CD4-positive, alpha-beta T cell (primary cell): ENCODE measurements around the gene BRINP3. TPM values are rescaled to one million over a fixed set of nuclear protein-coding genes. Genes with fewer than 3 reads are reported as not detected.

Source experiments
- ATAC-seq: fragments of 200-7000 bp; cut with Tn5 transposase; one replicate; pipeline ENCODE4 v1.10.0; 2022; ENCODE audit warnings: mild to moderate bottlenecking; ENCODE audit not compliant: poor library complexity
- CTCF ChIA-PET: fragments of 350-600 bp; sonication (Branson Sonifier 250); formaldehyde crosslinking; loops from one replicate; lab custom pipeline; 2021; ENCODE audit warnings: antibody characterized with exemption, inconsistent platforms; lab: Charles Lee
- POLR2A ChIA-PET: fragments of 350-600 bp; sonication (Branson Sonifier 250); formaldehyde crosslinking; loops from one replicate; lab custom pipeline; 2021; ENCODE audit warnings: antibody characterized with exemption, inconsistent platforms; lab: Charles Lee
- DNase-seq, 14 experiments: peaks; one replicate each; pipeline ENCODE4 v3.0.0-alpha.2; 2013 to 2020; ENCODE audit warnings: mixed read lengths in 2 of 14
- H3K27ac ChIP-seq, 2 donors: one replicate each; pipeline versions ENCODE4 v1.5.1 to v1.7.0; 2013; ENCODE audit warnings: low read length in 2 of 2, low read depth in 1 of 2, mild to moderate bottlenecking in 1 of 2
- H3K27me3 ChIP-seq, 2 experiments: 1 replicate in 1 of 2; 2 replicates in 1 of 2; pipeline versions ENCODE4 v1.6.1 to v1.7.0; 2013; ENCODE audit warnings: low read length in 2 of 2, control low read depth in 1 of 2, mild to moderate bottlenecking in 1 of 2, moderate library complexity in 1 of 2; ENCODE audit not compliant: insufficient read depth in 2 of 2, control insufficient read depth in 1 of 2
- H3K36me3 ChIP-seq: one replicate; pipeline ENCODE4 v1.6.1; 2013; ENCODE audit warnings: low read length, control low read depth; ENCODE audit not compliant: insufficient read depth
- H3K4me1 ChIP-seq: one replicate; pipeline ENCODE4 v1.6.1; 2013; ENCODE audit warnings: low read length, control low read depth; ENCODE audit not compliant: insufficient read depth
- H3K4me3 ChIP-seq: one replicate; pipeline ENCODE4 v1.5.1; 2013; ENCODE audit warnings: mild to moderate bottlenecking, low read length, moderate library complexity
- H3K9me3 ChIP-seq, 2 experiments: 1 replicate in 1 of 2; 2 replicates in 1 of 2; pipeline versions ENCODE4 v1.6.1 to v1.7.0; 2013; ENCODE audit warnings: low read length in 2 of 2, mild to moderate bottlenecking in 2 of 2, control low read depth in 1 of 2, moderate library complexity in 1 of 2; ENCODE audit not compliant: control insufficient read depth in 1 of 2, insufficient read depth in 1 of 2
- H3K27ac Mint-ChIP-seq: one replicate; pipeline ENCODE4 v1.8.0; 2020; ENCODE audit warnings: mixed read lengths
- H3K27me3 Mint-ChIP-seq: one replicate; pipeline ENCODE4 v1.8.0; 2021; ENCODE audit warnings: mixed read lengths
- H3K36me3 Mint-ChIP-seq: one replicate; pipeline ENCODE4 v1.8.0; 2021; ENCODE audit warnings: low read depth, mixed read lengths
- H3K4me1 Mint-ChIP-seq: one replicate; pipeline ENCODE4 v1.8.0; 2021; ENCODE audit warnings: low read depth, mixed read lengths
- H3K4me3 Mint-ChIP-seq: one replicate; pipeline ENCODE4 v1.8.0; 2020; ENCODE audit warnings: mild to moderate bottlenecking, mixed read lengths
- H3K9me3 Mint-ChIP-seq: one replicate; pipeline ENCODE4 v1.8.0; 2020; ENCODE audit warnings: mixed read lengths
- intact Hi-C, 2 experiments: fragments of 100-400 bp; cut with DNase I in 1 of 2; cut with micrococcal nuclease in 1 of 2; formaldehyde crosslinking; loops; one replicate each; pipeline versions ENCODE4 v1.15.1 to v1.9.0; 2023 to 2025; cut with DNase I, micrococcal nuclease
- total RNA-seq, 174 experiments: library from RNA in 2 of 174; stranded (reverse) in 2 of 174; gene quantifications; one replicate each; pipeline ENCODE4 v1.2.3 and lab custom pipeline; 2021 to 2026
- TF ChIP-seq, protein P1 (sequence below): fragments of 200-600 bp; IDR thresholded peaks from one replicate; pipeline ENCODE4 v1.8.0; 2022; ENCODE audit warnings: antibody characterized with exemption, mild to moderate bottlenecking

BRINP3 gene
- total RNA-seq, 2 experiments from 2014 or later: not detected

GRCh38 chr1:190439447-190439846, 38.2 kb downstream of the BRINP3 start:
- no peak for DNase-seq
- H3K4me3 Mint-ChIP-seq: no peak overlapping the region
- Histone ChIP-seq H3K27ac (no peak overlapping the region), H3K4me3 (no peak overlapping the region), H3K4me1 (no peaks in the 10 kb centered on the region), H3K27me3 (no peaks in the 10 kb centered on the region), H3K9me3 (peaks cover 0 to 8% of the 10 kb centered on the region in 2 experiments), H3K36me3 (no peaks in the 10 kb centered on the region)
- ChIA-PET CTCF (interaction anchor here (1.0 kb wide), 1 partner anchor 10 kb away, joined by 3 read pairs; no protein-coding TSS in a partner anchor), POLR2A (no interaction called here)
- no peaks in the 10 kb centered on the region for H3K4me1 Mint-ChIP-seq
- no peak overlapping the region for H3K27ac Mint-ChIP-seq
- H3K36me3 Mint-ChIP-seq: no peaks in the 10 kb centered on the region
- TF ChIP-seq, protein P1, sequence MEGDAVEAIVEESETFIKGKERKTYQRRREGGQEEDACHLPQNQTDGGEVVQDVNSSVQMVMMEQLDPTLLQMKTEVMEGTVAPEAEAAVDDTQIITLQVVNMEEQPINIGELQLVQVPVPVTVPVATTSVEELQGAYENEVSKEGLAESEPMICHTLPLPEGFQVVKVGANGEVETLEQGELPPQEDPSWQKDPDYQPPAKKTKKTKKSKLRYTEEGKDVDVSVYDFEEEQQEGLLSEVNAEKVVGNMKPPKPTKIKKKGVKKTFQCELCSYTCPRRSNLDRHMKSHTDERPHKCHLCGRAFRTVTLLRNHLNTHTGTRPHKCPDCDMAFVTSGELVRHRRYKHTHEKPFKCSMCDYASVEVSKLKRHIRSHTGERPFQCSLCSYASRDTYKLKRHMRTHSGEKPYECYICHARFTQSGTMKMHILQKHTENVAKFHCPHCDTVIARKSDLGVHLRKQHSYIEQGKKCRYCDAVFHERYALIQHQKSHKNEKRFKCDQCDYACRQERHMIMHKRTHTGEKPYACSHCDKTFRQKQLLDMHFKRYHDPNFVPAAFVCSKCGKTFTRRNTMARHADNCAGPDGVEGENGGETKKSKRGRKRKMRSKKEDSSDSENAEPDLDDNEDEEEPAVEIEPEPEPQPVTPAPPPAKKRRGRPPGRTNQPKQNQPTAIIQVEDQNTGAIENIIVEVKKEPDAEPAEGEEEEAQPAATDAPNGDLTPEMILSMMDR: no peak
- ATAC-seq: no peak
- no peaks in the 10 kb centered on the region for H3K27me3 Mint-ChIP-seq
- intact Hi-C loops: no loop called here
- H3K9me3 Mint-ChIP-seq: peaks cover 3% of the 10 kb centered on the region

GRCh38 chr1:190436615-190437014, 41.0 kb downstream of the BRINP3 start:
- Mint-ChIP-seq H3K9me3 (peaks cover 3% of the 10 kb centered on the region), H3K27me3 (no peaks in the 10 kb centered on the region), H3K4me1 (no peaks in the 10 kb centered on the region), H3K4me3 (no peak overlapping the region), H3K36me3 (no peaks in the 10 kb centered on the region), H3K27ac (no peak overlapping the region)
- intact Hi-C loops: no loop called here
- Histone ChIP-seq H3K4me1 (no peaks in the 10 kb centered on the region), H3K27ac (no peak overlapping the region), H3K36me3 (no peaks in the 10 kb centered on the region), H3K27me3 (no peaks in the 10 kb centered on the region), H3K9me3 (peaks cover 0 to 4% of the 10 kb centered on the region in 2 experiments), H3K4me3 (no peak overlapping the region)
- ATAC-seq (no peak), DNase-seq (no peak)
- TF ChIP-seq, protein P1: no peak
- POLR2A ChIA-PET: no interaction called here
- CTCF ChIA-PET: no interaction called here

- Mint-ChIP-seq H3K36me3 (no peaks in the 10 kb centered on the region), H3K4me1 (no peaks in the 10 kb centered on the region), H3K9me3 (no peaks in the 10 kb centered on the region), H3K27ac (no peak overlapping the region), H3K4me3 (no peak overlapping the region), H3K27me3 (no peaks in the 10 kb centered on the region)
- Histone ChIP-seq H3K9me3 (peaks cover 0 to 7% of the 10 kb centered on the region in 2 experiments), H3K27me3 (no peaks in the 10 kb centered on the region), H3K4me3 (no peak overlapping the region), H3K27ac (no peak overlapping the region), H3K36me3 (no peaks in the 10 kb centered on the region), H3K4me1 (no peaks in the 10 kb centered on the region)
- ATAC-seq: no peak
- no peak for DNase-seq
- TF ChIP-seq, protein P1: no peak
- intact Hi-C loops: no loop called here
- CTCF ChIA-PET: no interaction called here
- POLR2A ChIA-PET: no interaction called here
Measured at GRCh38 chr1:190429932-190430331, 47.7 kb downstream of the BRINP3 start.
